GM12892 (cell line): ENCODE measurements around the gene EXOSC5.

Source experiments
- POLR2A ChIP-seq: IDR thresholded peaks from 2 replicates; pipeline ENCODE4 v1.6.1; 2011; ENCODE audit warnings: low read depth, low read length, control low read depth
- POLR2AphosphoS5 ChIP-seq: IDR thresholded peaks from 2 replicates; pipeline ENCODE4 v1.6.1; 2011; ENCODE audit warnings: low read depth, low read length, control low read depth

DNA sequence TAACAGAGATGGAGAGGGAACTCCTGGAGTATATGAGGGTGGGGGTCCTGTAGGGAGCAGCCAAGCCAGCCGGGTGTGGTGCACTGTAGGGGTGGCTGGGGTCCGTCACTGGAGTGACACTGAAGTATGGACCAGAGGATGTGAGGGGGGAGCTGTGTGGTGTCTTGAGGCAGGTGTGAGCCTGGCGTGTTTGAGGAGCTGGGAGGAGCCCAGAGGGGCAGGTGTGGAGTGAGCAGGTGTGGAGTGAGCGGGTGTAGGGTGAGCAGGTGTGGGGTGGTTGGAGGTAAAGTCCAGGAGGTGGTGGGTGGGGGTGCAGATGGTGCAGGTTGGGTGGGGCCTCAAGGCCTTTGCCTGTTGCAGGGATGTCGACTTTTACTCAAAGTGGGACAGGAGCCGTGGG, 24.2 kb upstream of the EXOSC5 start:
- TF ChIP-seq POLR2AphosphoS5 (no peak), POLR2A (no peak)
